H9 (cell line): ENCODE data around the gene KIF5C. TPM values are rescaled to one million over a fixed set of nuclear protein-coding genes. Genes with fewer than 3 reads are reported as not detected.

Experiments
- DNase-seq: peaks from one replicate; pipeline ENCODE4 v3.0.0-alpha.2; 2017
- H2AFZ ChIP-seq: one replicate; pipeline ENCODE4 v1.6.1; 2013; ENCODE audit warnings: mild to moderate bottlenecking, low read length, control low read depth, moderate library complexity
- H2AK5ac ChIP-seq: 2 replicates; pipeline ENCODE4 v1.6.1; 2013; ENCODE audit warnings: low read length, control low read depth, mixed read lengths; ENCODE audit not compliant: insufficient read length
- H2BK120ac ChIP-seq: one replicate; pipeline ENCODE4 v1.6.1; 2013; ENCODE audit warnings: low read depth, mild to moderate bottlenecking, low read length, control low read depth, inconsistent platforms; ENCODE audit not compliant: poor library complexity, severe bottlenecking
- H2BK12ac ChIP-seq: 2 replicates; pipeline ENCODE4 v1.6.1; 2013; ENCODE audit warnings: low read length, control low read depth, mixed read lengths, low read depth; ENCODE audit not compliant: insufficient read length
- H2BK15ac ChIP-seq: 2 replicates; pipeline ENCODE4 v1.6.1; 2013; ENCODE audit warnings: low read depth, low read length, control low read depth
- H2BK20ac ChIP-seq: one replicate; pipeline ENCODE4 v1.6.1; 2013; ENCODE audit warnings: low read depth, mild to moderate bottlenecking, low read length, control low read depth, inconsistent platforms; ENCODE audit not compliant: poor library complexity, severe bottlenecking
- H2BK5ac ChIP-seq: 2 replicates; pipeline ENCODE4 v1.6.1; 2013; ENCODE audit warnings: low read length, control low read depth, mixed read lengths; ENCODE audit not compliant: insufficient read length
- H3K14ac ChIP-seq: 2 replicates; pipeline ENCODE4 v1.6.1; 2013; ENCODE audit warnings: low read length, control low read depth; ENCODE audit not compliant: insufficient read depth
- H3K18ac ChIP-seq: 2 replicates; pipeline ENCODE4 v1.6.1; 2013; ENCODE audit warnings: low read depth, mild to moderate bottlenecking, mixed read lengths, low read length, control low read depth; ENCODE audit not compliant: insufficient read length
- H3K23ac ChIP-seq: 2 replicates; pipeline ENCODE4 v1.6.1; 2013; ENCODE audit warnings: low read length, control low read depth, mixed read lengths, low read depth; ENCODE audit not compliant: insufficient read length
- H3K23me2 ChIP-seq: 2 replicates; pipeline ENCODE4 v1.6.1; 2013; ENCODE audit warnings: low read depth, mild to moderate bottlenecking, mixed read lengths, low read length, control low read depth; ENCODE audit not compliant: insufficient read length, poor library complexity, severe bottlenecking
- H3K27ac ChIP-seq: 2 replicates; pipeline ENCODE4 v1.5.1; 2013; ENCODE audit warnings: low read length, control low read depth, mixed read lengths, low read depth; ENCODE audit not compliant: insufficient read length
- H3K27me3 ChIP-seq: 2 replicates; pipeline ENCODE4 v1.6.1; 2013; ENCODE audit warnings: low read length, control low read depth, inconsistent platforms; ENCODE audit not compliant: insufficient read depth
- H3K4ac ChIP-seq: 2 replicates; pipeline ENCODE4 v1.6.1; 2013; ENCODE audit warnings: low read depth, mild to moderate bottlenecking, control low read depth, inconsistent platforms, low read length, moderate library complexity
- H3K4me1 ChIP-seq: 2 replicates; pipeline ENCODE4 v1.6.1; 2013; ENCODE audit warnings: low read length, control low read depth, inconsistent platforms; ENCODE audit not compliant: insufficient read depth
- H3K4me2 ChIP-seq: 2 replicates; pipeline ENCODE4 v1.6.1; 2013; ENCODE audit warnings: low read length, control low read depth, mixed read lengths; ENCODE audit not compliant: insufficient read length, insufficient read depth
- H3K56ac ChIP-seq: 2 replicates; pipeline ENCODE4 v1.6.1; 2013; ENCODE audit warnings: low read depth, mild to moderate bottlenecking, mixed read lengths, low read length, control low read depth; ENCODE audit not compliant: insufficient read length
- H3K79me1 ChIP-seq: 2 replicates; pipeline ENCODE4 v1.6.1; 2013; ENCODE audit warnings: low read depth, mild to moderate bottlenecking, moderate library complexity, low read length, control low read depth, inconsistent platforms; ENCODE audit not compliant: insufficient read depth, poor library complexity, severe bottlenecking
- H3K79me2 ChIP-seq: 2 replicates; pipeline ENCODE4 v1.6.1; 2013; ENCODE audit warnings: low read length, control low read depth, inconsistent platforms; ENCODE audit not compliant: insufficient read depth
- H3K9ac ChIP-seq: 2 replicates; pipeline ENCODE4 v1.6.1; 2013; ENCODE audit warnings: low read length, control low read depth, mixed read lengths; ENCODE audit not compliant: insufficient read length; ENCODE audit errors: extremely low read depth
- H3K9me3 ChIP-seq: one replicate; pipeline ENCODE4 v1.6.1; 2013; ENCODE audit warnings: low read depth, low read length, inconsistent platforms; ENCODE audit not compliant: control insufficient read depth
- H3T11ph ChIP-seq: one replicate; pipeline ENCODE4 v1.6.1; 2013; ENCODE audit warnings: mild to moderate bottlenecking, low read length, control low read depth, inconsistent platforms
- H4K20me1 ChIP-seq: one replicate; pipeline ENCODE4 v1.6.1; 2013; ENCODE audit not compliant: control insufficient read depth, insufficient read length, insufficient read depth
- H4K5ac ChIP-seq: 2 replicates; pipeline ENCODE4 v1.6.1; 2013; ENCODE audit warnings: low read depth, mild to moderate bottlenecking, mixed read lengths, low read length, control low read depth; ENCODE audit not compliant: insufficient read length
- H4K8ac ChIP-seq: replicated peaks from 2 replicates; pipeline ENCODE4 v1.6.1; 2013; ENCODE audit warnings: low read length, control low read depth, mixed read lengths, low read depth; ENCODE audit not compliant: insufficient read length
- H4K91ac ChIP-seq: 2 replicates; pipeline ENCODE4 v1.6.1; 2013; ENCODE audit warnings: low read depth, mild to moderate bottlenecking, moderate library complexity, mixed read lengths, low read length, control low read depth; ENCODE audit not compliant: insufficient read length
- H3K27ac Mint-ChIP-seq, 3 experiments: 2 replicates in 2 of 3; 3 replicates in 1 of 3; pipeline ENCODE4 v1.8.0; 2020 to 2021; ENCODE audit warnings: mixed read lengths in 3 of 3, mild to moderate bottlenecking in 1 of 3, moderate library complexity in 1 of 3
- H3K27me3 Mint-ChIP-seq: 2 replicates; pipeline ENCODE4 v1.8.0; 2021; ENCODE audit warnings: low read depth, mild to moderate bottlenecking, moderate library complexity, mixed read lengths
- H3K36me3 Mint-ChIP-seq, 3 experiments: 2 replicates in 2 of 3; 3 replicates in 1 of 3; pipeline ENCODE4 v1.8.0; 2020 to 2021; ENCODE audit warnings: low read depth in 3 of 3, mixed read lengths in 3 of 3; ENCODE audit not compliant: insufficient read depth in 1 of 3
- H3K4me1 Mint-ChIP-seq, 2 experiments: 2 replicates each; pipeline ENCODE4 v1.8.0; 2020; ENCODE audit warnings: mixed read lengths in 2 of 2
- H3K4me3 Mint-ChIP-seq, 2 experiments: 2 replicates in 1 of 2; 3 replicates in 1 of 2; pipeline ENCODE4 v1.8.0; 2020 to 2021; ENCODE audit warnings: mild to moderate bottlenecking in 2 of 2, mixed read lengths in 2 of 2, moderate library complexity in 1 of 2
- H3K9me3 Mint-ChIP-seq, 2 experiments: 2 replicates in 1 of 2; 3 replicates in 1 of 2; pipeline ENCODE4 v1.8.0; 2020; ENCODE audit warnings: mild to moderate bottlenecking in 2 of 2, mixed read lengths in 2 of 2, moderate library complexity in 1 of 2
- CTCF ChIP-seq: fragments of 200-600 bp; sonication (generic); conservative IDR thresholded peaks from 3 replicates; pipeline ENCODE4 v1.8.0; 2021; ENCODE audit warnings: antibody characterized with exemption, mild to moderate bottlenecking
- WGBS: extraction: QIAGEN DNeasy Blood & Tissue Kit; methylation state at CpG from one replicate; pipeline ENCODE4 v1.1.7; 2013; ENCODE audit warnings: missing lambda C conversion rate, low lambda C conversion rate, mixed read lengths; ENCODE audit not compliant: insufficient read length; ENCODE audit errors: extremely low coverage; 5-methylcytosine and 5-hydroxymethylcytosine counted together
- total RNA-seq: library from RNA; stranded (reverse); gene quantifications from 2 replicates; pipeline ENCODE4 v1.2.1, GENCODE V29; 2021

The KIF5C gene
- total RNA-seq, 1 experiment from 2014 or later: 52.9 TPM

- no peaks in the 10 kb centered on the region for H3K79me2 ChIP-seq
- peaks cover 0 to 7% of the 10 kb centered on the region in 2 experiments; a peak in 1 of 5 replicates for H3K9me3 Mint-ChIP-seq
- no peaks in the 10 kb centered on the region for H3K79me1 ChIP-seq
- H3K56ac ChIP-seq: no peak overlapping the region
- no peak overlapping the region for H4K5ac ChIP-seq
- H3K27ac Mint-ChIP-seq: no peak overlapping the region
- H3T11ph ChIP-seq: no peak overlapping the region
- H2BK20ac ChIP-seq: no peak overlapping the region
- peaks cover 16% of the 10 kb centered on the region for H3K4me1 ChIP-seq
- H4K20me1 ChIP-seq: no peaks in the 10 kb centered on the region
- H3K14ac ChIP-seq: no peak overlapping the region
- H3K36me3 Mint-ChIP-seq: peaks cover 41 to 56% (median 45%) of the 10 kb centered on the region in 3 experiments
- TF ChIP-seq CTCF: no peak
- no peak overlapping the region for H2BK15ac ChIP-seq
- no peak overlapping the region for H3K4ac ChIP-seq
- no peak overlapping the region for H2BK5ac ChIP-seq
- no peak overlapping the region for H3K27ac ChIP-seq
- no peak overlapping the region for H2AFZ ChIP-seq
- no peak overlapping the region for H4K8ac ChIP-seq
- H3K27me3 Mint-ChIP-seq: no peaks in the 10 kb centered on the region
- no peak overlapping the region for H2BK12ac ChIP-seq
- peaks cover 3% of the 10 kb centered on the region for H3K23me2 ChIP-seq
- no peak overlapping the region for H2BK120ac ChIP-seq
- WGBS: no CpG with 5 or more reads among the region's 6 CpGs
- no peak overlapping the region for H4K91ac ChIP-seq
- no peak overlapping the region for H3K4me3 Mint-ChIP-seq
- no peaks in the 10 kb centered on the region for H3K27me3 ChIP-seq
- no peak overlapping the region for H3K4me2 ChIP-seq
- H3K23ac ChIP-seq: no peak overlapping the region
- H3K4me1 Mint-ChIP-seq: peaks cover 44% of the 10 kb centered on the region in 2 experiments
- no peaks in the 10 kb centered on the region for H3K9me3 ChIP-seq
- no peak overlapping the region for H3K18ac ChIP-seq
- no peak for DNase-seq
- H3K9ac ChIP-seq: no peak overlapping the region
- no peak overlapping the region for H2AK5ac ChIP-seq
These were observed 121.8 kb downstream of the KIF5C start for GRCh38 chr2:148996805-148997204.
